HG02759 (cell line): ENCODE measurements around the gene NKTR.
A peak's percentile ranks its signal among the peaks of the same experiment; 100 is the strongest.
"Not testable (repeated sequence)": the region's sequence is repeated elsewhere in the genome, so short reads cannot be mapped to it uniquely, and the experiment has no call there.

Experiments
- ATAC-seq: cut with Tn5 transposase; IDR thresholded peaks from one replicate; pipeline ENCODE4 v1.9.1; 2021; ENCODE audit warnings: mild to moderate bottlenecking, moderate library complexity; ENCODE audit not compliant: unreplicated experiment

Gene NKTR

GRCh38 chr3:42593635-42594034 is 6.9 kb upstream of the NKTR start:
- no peak for ATAC-seq

GRCh38 chr3:42595682-42596081 is 4.8 kb upstream of the NKTR start:
- no peak for ATAC-seq

- not testable (repeated sequence) for ATAC-seq
Observed at GRCh38 chr3:42597098-42597497, 3.4 kb upstream of the NKTR start.

GRCh38 chr3:42600958-42601675 is 631 bp downstream of the NKTR start:
- ATAC-seq: peak; percentile 21

GRCh38 chr3:42601896-42602581 is 1.6 kb downstream of the NKTR start:
- ATAC-seq: no peak

GRCh38 chr3:42602961-42603360 is 2.5 kb downstream of the NKTR start:
- ATAC-seq: no peak

- ATAC-seq: no peak
Observed at GRCh38 chr3:42605546-42606173, 5.2 kb downstream of the NKTR start.

- no peak for ATAC-seq
Observed at GRCh38 chr3:42608581-42608980, 8.1 kb downstream of the NKTR start.

GRCh38 chr3:42610976-42611375 is 10.5 kb downstream of the NKTR start:
- no peak for ATAC-seq

GRCh38 chr3:42612217-42612616 is 11.7 kb downstream of the NKTR start:
- no peak for ATAC-seq

GRCh38 chr3:42612928-42613327 is 12.4 kb downstream of the NKTR start:
- ATAC-seq: peak; percentile 79

- no peak for ATAC-seq
Observed at GRCh38 chr3:42613462-42613861, 13.0 kb downstream of the NKTR start.

- ATAC-seq: no peak
Observed at GRCh38 chr3:42631620-42632019, 31.1 kb downstream of the NKTR start.

GRCh38 chr3:42632146-42632545 is 31.7 kb downstream of the NKTR start:
- no peak for ATAC-seq

- ATAC-seq: no peak
Observed at GRCh38 chr3:42633544-42633943, 33.1 kb downstream of the NKTR start.

- ATAC-seq: peak; percentile 42
Observed at GRCh38 chr3:42635111-42635510, 34.6 kb downstream of the NKTR start.

GRCh38 chr3:42637001-42637400 is 36.5 kb downstream of the NKTR start:
- no peak for ATAC-seq

GRCh38 chr3:42638339-42638842 is 37.9 kb downstream of the NKTR start:
- ATAC-seq: no peak

GRCh38 chr3:42639192-42639591 is 38.7 kb downstream of the NKTR start:
- ATAC-seq: no peak

- ATAC-seq: no peak
Observed at GRCh38 chr3:42640129-42640528, 39.6 kb downstream of the NKTR start.

GRCh38 chr3:42640771-42641370 is 40.4 kb downstream of the NKTR start:
- no peak for ATAC-seq
